Sigmoid colon (tissue), 4 donors: ENCODE data around the gene CSTB.

Experiments
- POLR2A ChIP-seq, 2 donors: fragments of 450-650 bp; IDR thresholded peaks; one replicate each; pipeline ENCODE4 v1.6.1; 2016; ENCODE audit warnings: antibody characterized with exemption in 2 of 2, mild to moderate bottlenecking in 2 of 2, moderate library complexity in 2 of 2
- POLR2AphosphoS5 ChIP-seq, 4 donors: sonication (generic); formaldehyde crosslinking; IDR thresholded peaks; one replicate each; pipeline ENCODE4 v1.6.1; 2017; ENCODE audit warnings: antibody characterized with exemption in 4 of 4
- TF ChIP-seq, protein P1 (sequence below), 4 experiments: fragments of 450-650 bp in 3 of 4; fragments of 200-600 bp in 1 of 4; IDR thresholded peaks; one replicate each; pipeline ENCODE4 v1.5.1; 2016 to 2019; ENCODE audit warnings: antibody characterized with exemption in 4 of 4, mild to moderate bottlenecking in 3 of 4, moderate library complexity in 2 of 4

DNA sequence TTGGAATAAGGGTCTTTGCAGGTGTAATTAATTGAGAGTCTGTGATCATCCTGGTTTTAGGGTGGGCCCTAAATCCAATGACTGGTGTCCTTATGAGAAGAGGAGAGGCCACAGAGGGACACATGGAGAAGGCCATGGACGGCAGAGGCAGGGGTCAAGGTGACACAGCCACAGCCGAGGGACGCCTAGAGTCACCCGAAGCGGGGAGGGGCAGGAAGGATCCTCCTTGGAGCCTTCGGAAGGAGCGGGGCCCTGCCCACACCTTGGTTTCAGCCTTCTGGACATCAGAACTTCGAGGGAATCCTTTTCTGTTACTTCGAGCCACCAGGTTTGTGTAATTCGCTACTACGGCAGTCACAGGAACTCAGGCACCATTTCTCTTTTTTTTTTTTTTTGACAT is 44.4 kb upstream of the CSTB start:
- TF ChIP-seq, protein P1, sequence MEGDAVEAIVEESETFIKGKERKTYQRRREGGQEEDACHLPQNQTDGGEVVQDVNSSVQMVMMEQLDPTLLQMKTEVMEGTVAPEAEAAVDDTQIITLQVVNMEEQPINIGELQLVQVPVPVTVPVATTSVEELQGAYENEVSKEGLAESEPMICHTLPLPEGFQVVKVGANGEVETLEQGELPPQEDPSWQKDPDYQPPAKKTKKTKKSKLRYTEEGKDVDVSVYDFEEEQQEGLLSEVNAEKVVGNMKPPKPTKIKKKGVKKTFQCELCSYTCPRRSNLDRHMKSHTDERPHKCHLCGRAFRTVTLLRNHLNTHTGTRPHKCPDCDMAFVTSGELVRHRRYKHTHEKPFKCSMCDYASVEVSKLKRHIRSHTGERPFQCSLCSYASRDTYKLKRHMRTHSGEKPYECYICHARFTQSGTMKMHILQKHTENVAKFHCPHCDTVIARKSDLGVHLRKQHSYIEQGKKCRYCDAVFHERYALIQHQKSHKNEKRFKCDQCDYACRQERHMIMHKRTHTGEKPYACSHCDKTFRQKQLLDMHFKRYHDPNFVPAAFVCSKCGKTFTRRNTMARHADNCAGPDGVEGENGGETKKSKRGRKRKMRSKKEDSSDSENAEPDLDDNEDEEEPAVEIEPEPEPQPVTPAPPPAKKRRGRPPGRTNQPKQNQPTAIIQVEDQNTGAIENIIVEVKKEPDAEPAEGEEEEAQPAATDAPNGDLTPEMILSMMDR (IDR thresholded peaks at IDR 0.05), result no peak
- TF ChIP-seq POLR2A (IDR thresholded peaks at IDR 0.05) (no peak), POLR2AphosphoS5 (IDR thresholded peaks at IDR 0.05) (no peak)
